Occipital lobe (tissue), 2 donors: Measurements from ENCODE around the gene DDX41. TPM values are rescaled to one million over a fixed set of nuclear protein-coding genes. Genes with fewer than 3 reads are reported as not detected.
"Not testable (repeated sequence)": the region's sequence is repeated elsewhere in the genome, so short reads cannot be mapped to it uniquely, and the experiment has no call there.

Experiments
- DNase-seq: peaks from one replicate; lab custom pipeline; 2025; lab: John Stamatoyannopoulos, UW
- total RNA-seq: library from RNA; depleted of rRNA; stranded (reverse); fragments of >200 nt; gene quantifications from one replicate; pipeline ENCODE4 v1.2.3, GENCODE V29; 2014

The DDX41 gene
- total RNA-seq, 1 donor from 2014 or later: 63.5 TPM

DNA sequence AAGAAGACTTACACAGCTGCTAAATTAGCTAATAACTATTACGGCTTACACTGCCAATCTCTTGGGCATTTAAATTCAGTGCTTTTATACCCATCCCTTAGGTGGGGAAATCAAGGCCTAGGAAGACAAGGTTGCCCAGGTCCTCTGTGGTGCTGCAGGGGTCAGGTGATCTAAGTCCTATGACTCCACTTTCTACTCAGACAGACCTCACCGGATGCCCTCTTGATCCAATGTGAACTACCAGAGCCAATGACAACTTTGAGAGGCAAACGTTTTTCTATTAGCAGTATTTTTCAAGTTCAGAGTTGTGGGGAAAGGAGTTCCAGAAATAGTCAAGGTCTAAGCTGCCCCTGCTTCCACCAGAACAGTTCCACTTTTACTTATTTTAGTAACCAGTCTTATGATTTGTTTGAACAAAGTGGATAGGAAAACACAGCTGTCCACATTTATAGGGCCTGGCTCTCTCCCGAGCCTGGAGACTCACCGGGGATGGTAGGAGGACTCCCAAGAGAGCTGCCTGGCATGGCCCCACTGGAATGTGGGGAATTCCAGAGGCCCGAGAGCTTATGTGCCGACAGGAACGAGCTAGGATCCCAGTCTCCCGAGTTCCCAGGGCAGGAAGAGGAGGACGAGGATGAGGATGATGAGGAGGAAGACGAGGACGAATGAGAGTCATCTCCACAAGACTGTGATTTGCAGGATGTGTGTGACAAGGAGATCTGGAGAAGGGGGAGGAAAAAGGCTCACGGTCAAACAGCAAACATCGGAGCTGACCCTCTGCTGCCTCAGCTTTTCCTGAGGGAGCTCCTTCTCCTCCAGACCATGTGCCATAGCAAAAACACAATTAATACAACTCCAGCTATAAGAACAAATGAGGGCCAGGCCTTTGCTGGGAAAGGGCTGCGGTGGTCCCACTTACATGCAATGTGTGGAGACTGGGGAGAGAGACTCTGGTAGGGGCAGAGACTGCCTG lies 20.9 kb upstream of the DDX41 start:
- DNase-seq: no peak

GRCh38 chr5:177536386-177536785 lies 19.6 kb upstream of the DDX41 start:
- DNase-seq: no peak

DNA sequence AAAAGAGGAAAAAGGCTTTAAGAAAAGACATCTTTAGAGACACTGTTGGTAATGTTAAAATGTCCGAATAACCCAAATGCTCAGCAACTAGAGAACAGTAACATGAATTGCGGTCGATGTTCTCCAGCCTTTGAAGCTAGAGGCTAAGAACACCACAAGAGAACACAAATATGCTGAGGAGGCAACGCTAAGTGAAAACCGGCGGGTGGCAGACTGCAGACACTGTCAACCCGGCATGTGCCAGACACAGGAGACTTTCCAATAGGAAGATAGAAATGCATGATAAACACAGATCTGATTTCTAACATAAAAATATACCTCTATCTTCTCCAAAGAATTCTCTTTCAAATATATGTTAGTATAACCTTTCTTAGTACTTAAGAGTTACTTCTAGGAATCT lies 18.4 kb upstream of the DDX41 start:
- no peak for DNase-seq

- DNase-seq: not testable (repeated sequence)
Measured at GRCh38 chr5:177534433-177534832, 17.7 kb upstream of the DDX41 start.

DNA sequence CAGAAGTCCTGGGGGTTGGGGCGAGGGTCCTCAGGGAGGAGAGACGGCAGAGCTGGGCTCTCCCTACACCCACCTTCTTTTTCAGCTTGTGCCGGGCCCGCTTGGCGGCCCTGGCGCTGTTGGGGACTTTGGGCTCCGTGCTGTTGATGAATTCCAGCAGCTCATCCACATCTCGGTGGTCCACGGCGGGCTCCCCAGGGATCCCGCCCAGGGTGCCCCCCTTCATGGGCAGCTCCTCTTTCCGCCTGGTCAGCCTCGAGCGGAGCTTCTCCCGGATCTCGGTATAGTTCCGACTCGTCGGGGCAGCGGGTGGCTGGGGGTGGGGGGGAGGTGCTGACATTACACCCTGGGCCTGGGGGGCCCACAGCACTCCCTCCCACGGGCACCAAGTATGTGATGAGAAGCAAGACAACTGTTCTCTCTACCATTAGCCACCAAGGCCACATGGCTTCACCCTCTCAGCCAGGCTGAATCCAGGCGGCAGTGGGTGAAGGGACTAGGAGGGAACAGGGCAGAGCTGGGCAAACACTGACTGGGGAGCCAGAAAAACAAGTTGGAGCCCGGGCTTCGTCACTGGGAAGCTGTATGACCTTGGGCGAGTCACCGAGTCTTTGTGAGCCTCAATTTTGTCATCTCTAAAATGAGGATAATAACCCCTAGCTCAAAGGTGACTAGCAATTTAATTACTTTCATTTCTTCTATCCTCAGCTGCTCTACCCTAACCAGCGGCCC lies 14.6 kb upstream of the DDX41 start:
- DNase-seq: no peak

DNA sequence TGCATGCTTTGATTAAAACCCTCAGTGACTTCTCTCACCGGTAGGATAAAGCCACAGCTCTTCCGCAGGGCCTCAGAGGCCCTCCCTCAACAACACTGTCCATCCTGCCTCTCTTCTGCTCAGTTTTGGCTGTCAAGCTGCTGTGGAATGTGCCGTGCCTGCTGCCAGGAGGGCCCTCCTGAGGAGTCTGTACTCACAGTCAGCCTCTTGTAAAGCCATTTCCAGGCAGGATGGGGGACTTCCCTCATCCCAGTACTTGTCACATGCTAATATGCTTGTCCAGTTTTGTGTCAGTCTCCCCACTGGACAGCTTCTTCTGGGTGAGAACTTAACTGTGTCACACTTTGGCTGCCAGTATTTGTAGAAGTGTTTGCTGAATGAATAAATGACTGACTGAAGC lies 13.9 kb upstream of the DDX41 start:
- DNase-seq: no peak

DNA sequence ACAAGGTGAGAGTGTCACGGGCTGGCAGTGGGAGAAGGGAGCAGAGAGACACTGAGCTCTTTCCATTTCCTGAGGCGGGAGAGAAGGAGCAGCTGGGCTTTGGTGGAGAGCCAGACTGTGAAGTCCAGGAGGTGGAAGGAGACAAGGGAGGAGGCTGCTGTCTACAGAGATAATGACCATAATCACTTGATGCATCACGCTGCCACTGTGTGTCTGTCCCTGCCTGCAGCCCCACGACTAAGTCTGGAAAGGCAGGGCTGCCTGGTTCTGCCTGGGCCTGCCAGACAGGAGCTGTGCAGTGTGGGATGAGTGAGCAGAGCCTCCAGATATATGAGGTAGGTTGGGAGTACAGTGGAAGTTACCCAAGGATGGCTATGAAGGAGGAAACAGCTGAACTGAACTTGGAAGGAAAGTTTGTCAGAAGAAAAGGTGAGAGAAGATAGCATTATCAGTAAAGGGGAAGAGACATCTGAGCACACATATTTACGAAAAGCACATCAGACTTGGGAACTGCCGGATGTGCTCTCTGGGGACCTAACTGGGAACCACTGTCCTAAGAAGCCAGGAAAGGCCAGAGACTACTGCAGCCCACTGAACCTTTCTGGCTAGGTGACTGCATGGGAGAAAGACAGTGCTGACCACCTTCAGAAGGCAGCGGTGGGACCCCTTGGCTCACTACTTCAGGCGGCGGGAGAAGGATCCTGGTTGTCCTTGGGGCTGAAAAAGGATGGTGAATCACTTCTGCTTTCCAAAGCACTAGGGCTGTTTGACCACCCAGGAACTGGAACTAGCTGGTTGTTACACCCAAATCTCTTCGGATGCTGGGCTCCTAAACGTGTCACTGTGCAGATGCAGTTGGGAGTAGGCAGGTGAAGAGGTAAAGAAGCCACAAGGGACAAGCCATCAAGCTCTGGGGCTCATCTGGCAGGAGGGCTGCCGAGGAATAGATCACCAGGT lies 12.8 kb upstream of the DDX41 start:
- DNase-seq: no peak

DNA sequence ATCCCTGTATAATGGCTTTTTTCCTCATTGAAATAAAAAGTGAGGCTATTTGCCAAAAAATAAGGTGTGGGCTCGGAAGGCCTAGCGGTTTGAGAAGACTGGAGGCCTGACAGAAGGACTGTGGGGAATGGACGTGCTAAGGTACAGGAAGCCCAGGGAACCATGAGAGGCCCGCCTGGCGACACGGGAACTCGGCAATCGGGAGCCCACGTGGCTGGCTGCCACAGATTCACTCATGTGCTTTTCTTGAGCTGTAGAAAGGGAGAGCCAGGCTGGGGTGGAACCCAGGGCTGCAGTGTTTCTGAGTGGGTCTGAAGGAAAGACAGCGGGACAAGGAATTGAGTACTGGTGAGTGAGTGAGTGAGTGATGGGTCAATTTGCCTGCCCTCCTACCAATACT lies 11.9 kb upstream of the DDX41 start:
- DNase-seq: no peak

GRCh38 chr5:177527595-177527994 lies 10.8 kb upstream of the DDX41 start:
- DNase-seq: no peak

GRCh38 chr5:177526791-177527190 lies 10.0 kb upstream of the DDX41 start:
- no peak for DNase-seq

DNA sequence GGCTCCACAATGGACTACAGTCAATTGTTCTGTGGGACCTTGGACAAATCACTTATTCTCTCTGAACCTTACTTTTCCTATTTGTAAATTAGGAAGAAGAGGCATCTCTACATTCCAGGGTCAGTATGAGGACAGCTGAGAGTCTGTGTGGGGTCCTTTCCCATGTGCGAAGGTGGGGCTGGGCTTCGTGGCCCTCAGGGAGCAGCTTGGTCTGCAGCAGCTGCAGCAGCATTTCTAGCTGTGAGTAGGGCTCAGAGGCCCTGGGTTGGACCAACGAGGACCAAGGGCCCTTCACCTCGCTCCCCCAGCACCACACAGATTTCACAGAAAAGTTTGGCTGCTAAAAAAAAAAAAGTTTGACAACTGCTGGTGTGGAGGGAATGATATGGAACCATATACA lies 9.4 kb upstream of the DDX41 start:
- no peak for DNase-seq

- DNase-seq: no peak
Measured at GRCh38 chr5:177524941-177525655, 8.3 kb upstream of the DDX41 start.

GRCh38 chr5:177524539-177524900 lies 7.8 kb upstream of the DDX41 start:
- no peak for DNase-seq

- DNase-seq: no peak
Measured at GRCh38 chr5:177523711-177524538, 7.2 kb upstream of the DDX41 start.

DNA sequence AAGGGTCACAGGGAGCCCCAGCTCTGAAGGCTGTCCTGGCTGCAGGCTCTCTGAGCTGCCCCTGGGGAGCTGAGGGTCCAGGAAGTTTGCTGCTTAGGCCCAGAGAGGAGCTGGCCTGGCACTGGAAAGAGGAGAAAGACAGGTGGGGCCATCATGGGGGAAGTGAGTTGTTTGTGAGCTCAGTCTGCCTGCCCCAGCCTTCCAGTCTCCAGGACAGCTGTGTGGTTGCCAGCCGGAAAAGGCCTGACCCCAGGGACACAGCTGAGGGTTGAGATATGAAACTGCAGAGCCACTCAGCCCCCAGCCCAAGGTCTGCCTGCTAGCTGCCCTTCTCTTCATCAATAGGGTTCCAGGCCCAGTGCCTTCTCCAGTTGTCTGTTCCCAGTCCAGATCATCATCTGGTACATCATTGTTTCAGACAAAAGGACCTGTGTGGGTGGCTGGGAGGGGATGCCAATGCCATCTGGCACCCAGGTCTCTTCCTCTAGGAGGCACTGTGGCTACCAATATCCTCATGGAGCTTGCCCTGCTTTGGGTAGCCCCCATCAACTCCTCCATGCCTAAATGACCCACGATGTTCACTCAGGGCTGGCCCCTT lies 4.3 kb upstream of the DDX41 start:
- no peak for DNase-seq

DNA sequence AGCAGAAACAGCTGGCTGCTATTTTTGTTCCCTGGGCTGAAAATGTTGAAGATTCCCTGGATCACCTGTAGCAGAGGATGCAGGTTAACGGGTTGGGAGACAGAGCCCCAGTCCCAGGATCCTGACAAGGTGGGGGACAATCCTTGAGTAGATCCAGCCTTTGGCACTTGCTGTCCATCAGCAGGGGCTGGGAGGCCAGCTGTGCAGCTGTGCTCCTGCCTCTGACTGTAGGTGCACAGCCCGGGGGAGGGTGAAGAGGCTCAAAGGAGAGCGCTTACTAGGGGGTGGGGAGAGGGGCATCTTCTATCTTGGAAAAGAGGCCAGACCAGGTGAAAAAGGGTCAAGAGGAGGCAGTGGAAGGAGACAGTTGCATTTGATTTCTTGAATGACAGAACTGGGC lies 3.5 kb upstream of the DDX41 start:
- no peak for DNase-seq

- DNase-seq: no peak
Measured at GRCh38 chr5:177519463-177520235, 2.9 kb upstream of the DDX41 start.

DNA sequence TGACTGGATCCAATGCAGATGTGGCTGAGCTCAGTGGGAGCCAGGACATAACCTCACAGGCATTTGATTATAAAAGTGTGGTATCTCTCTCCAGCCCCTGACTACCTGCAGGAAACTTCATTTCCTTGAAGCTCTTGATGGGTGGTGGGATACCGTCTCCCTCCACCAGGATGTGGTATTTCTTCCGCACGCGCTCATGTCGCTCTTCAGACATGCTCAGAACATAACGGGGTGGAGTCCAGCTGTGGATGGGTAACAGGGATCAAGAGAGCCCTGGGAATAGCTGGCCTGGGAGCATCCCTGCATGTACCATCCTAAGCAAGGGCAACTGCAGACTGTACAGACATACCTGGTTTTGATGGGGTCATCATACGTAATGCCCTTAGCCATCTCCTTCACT lies 1.2 kb downstream of the DDX41 start:
- DNase-seq: no peak

DNA sequence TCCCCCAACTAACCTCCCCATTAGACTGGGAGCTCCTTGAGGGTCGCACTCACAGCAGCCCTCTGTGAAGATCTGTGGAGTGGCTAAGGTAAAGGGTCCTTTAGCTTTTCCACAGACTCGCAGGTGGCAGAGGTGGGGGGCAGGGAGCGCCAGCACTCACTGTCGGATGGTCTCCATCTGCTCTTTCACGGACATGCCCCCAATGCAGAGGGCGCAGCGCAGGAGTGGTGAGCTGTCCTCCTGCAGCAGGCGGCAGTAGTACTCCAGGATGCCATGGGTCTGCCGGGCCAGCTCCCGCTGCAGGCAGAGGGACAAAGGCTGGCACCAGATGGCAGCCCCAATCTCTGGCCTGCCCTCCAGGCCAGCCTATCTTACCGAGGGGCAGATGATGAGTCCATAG lies 2.2 kb downstream of the DDX41 start:
- DNase-seq: no peak
